ENCODE results near the gene THRB.
"Not testable (repeated sequence)": the region's sequence is repeated elsewhere in the genome, so short reads cannot be mapped to it uniquely, and the experiment has no call there.

Gene THRB

DNA sequence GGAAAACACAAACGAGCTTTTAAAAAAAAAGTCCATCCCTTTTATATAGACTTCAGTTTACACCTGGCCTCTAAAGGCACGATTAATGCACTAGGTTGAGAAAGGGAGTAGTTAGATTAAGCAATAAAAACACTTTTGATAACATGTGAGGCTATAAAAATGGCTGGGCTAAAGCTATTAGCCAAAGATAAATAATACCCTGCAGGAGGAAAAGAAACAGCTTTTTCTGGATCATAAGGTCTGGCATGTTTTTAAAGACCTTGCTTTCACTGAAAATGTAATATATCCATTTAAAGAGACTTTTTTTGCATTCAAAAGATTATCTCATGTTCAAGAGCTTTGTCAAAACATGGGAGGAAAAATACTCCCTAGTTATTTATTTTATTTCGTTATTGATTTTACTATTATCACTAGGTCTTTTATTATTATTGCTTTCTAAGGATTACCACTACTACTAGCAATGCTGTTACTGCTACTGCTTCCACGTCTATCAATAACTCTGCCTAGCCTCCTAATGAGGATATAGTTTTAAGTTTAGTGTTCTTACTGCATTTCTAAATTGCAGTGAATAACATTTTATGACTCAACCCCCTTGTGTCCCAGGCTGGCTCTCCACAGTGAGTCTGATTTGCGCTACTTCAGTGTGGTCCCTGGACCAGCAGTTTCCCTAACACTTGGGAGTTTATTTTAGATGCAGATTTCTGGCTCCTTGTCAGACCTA is 93.4 kb downstream of the THRB start:
- DNase-seq (ENCODE audit: low read depth), result no peak

DNA sequence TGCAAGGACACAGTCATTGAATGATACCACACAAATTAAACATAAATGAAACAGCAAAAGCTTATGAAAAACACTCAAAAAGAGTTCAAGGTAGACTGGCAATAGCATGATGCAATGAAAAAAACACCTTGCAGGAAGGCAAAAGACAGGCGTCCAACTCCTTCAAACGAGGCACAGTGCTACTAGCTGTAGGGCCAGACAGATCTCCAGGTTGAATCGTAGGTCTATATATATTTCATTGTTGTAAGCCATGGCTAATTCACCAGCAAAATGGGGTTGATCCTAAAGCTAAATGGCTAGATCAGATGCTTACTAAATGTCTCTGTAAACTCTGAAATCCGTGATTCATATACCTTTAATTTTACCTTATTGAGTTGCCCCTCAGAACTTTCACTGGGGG is 94.2 kb downstream of the THRB start:
- DNase-seq (ENCODE audit: low read depth), result no peak

DNA sequence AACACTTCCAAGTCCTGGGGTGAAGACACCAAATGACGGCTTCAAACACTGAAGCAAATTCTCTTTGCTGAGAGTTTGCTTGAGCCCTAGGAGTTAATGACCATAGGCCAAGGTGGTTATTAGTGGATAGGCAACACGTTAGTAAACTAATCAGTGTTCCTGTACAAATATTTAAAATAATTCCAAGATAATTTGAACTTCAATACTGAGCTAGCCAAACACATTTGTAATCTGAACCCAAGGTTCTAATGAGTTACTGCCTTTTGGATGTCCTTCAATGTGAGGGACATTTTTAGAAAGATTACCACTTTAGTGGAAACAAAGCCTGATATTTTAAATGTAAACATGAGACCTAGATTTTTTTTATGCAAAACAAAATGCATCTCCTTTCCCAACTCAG is 94.6 kb downstream of the THRB start:
- DNase-seq (ENCODE audit: low read depth), result no peak

DNA sequence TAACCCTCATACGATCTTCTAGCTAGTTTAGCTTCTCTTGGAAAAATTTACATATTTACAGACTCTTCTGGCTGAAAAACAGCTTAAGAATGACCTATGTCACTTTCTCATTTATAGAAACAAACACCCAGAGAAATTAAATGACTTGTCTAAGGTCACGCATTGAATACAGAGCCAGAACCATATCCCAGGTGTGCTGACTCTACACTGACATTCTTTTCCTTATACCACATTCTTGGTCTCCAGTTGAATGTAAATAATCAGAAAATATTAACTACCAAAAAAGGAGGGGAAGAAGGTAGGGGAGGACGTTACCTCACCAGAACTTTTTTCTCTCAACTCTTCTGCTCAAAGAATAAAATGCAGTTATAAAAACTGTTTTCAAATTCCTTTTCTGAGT is 95.0 kb downstream of the THRB start:
- no peak for DNase-seq (ENCODE audit: low read depth)

DNA sequence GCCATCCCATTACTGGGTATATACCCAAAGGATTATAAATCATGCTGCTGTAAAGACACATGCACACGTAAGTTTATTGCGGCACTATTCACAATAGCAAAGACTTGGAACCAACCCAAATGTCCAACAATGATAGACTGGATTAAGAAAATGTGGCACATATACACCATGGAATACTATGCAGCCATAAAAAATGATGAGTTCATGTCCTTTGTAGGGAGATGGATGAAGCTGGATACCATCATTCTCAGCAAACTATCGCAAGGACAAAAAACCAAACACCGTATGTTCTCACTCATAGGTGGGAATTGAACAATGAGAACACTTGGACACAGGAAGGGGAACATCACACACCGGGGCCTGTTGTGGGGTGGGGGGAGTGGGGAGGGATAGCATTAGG is 95.9 kb downstream of the THRB start:
- not testable (repeated sequence) for DNase-seq (ENCODE audit: low read depth)

DNA sequence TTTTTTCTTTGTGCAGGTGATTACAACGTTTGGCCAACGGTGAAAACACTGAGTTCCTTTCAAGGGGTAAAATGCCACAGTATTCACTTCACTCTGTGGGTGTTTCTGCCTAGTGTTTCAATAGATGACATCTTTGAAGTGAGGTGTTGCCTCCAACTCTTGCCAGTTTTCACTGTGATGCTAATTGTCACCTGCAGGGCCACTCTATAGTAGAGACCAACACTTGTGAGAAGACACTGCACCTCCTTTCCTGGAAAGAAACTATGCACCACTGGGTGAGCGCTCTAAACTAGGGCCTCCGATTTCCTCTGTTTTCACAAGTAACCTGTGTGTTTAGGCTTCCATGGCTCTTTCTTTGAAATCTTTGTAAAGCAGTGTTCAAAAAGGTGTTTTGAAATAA is 98.3 kb downstream of the THRB start:
- no peak for DNase-seq (ENCODE audit: low read depth)

DNA sequence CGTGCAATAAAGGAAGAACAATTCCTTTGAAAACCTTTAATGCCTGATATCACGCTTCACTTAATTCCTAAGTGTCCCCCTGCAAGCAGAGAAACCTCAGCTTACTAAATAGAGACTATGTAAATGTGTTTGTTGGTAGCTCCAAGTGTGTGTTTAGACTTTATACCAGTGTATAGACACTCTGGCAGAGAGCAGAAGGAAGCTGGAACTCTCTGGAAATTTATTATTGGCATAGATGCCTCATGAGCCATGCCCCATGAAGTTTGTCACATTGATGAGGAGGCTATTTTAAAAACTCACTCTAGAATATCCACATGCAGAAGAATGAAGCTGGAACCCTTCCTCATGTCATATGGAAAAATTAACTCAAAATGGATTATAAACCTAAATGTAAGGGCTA is 99.9 kb downstream of the THRB start:
- no peak for DNase-seq (ENCODE audit: low read depth)

DNA sequence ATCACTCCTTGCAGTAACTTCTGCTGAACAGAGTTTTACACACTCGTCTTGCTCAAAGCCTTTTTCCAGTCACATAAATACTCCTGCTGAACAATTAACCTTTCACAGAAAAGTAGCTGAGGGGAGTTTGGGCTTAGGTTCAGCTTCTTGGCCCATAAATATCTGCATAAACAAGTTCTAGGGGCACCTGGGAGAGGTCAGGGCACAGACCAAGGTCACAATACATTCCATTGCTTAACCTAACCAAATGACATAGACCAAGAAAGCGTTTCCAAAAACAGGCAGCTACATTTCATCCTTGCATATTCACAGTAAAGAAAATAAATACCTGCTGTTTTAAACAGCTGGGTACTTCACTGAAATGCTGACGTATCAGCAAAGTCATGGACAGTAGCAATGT is 101.3 kb downstream of the THRB start:
- DNase-seq (ENCODE audit: low read depth), result no peak

DNA sequence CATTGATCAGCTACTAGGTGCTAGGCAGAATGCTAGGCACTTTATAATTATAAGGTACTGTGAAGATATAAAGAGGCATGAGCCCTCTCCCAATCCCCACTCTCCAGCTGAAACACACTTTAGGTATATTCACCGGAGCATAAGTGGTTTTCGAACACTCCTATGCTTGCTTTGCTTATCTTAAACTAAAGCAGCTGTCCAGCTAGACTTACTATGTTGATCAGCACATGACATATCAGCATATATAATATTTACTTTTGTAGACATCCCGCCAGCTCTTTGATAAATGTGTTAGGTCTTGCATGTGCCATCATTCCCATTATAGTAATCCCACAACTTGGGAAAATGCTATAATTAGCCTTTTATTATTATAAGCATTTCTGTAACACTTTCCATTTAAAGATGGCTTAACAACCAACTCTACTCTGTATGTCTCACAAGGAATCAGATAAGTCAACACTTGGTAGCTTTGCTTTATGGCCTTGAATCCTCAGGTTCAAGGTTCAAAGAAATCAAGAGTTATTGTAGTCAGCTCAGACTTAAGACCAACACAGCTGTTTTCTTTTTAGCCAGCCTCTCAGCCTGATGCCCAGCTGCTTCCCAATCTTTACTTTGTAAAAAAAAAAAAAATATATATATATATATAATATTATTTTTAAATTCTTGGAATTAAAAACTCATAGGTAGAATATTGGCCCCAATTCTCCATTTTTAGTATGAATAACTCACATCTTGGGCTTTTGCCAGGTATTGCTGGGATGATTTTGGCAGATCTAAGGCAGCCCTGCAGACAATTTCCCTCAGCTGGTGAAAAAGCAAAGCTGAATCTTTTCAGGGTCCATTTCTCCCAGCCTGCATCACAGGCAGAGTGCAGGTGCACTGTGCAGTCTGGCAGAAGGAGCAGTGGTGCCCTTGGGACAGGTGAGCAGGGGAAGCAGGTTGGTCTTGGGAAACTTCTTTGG is 104.2 kb downstream of the THRB start:
- DNase-seq (ENCODE audit: low read depth), result no peak

DNA sequence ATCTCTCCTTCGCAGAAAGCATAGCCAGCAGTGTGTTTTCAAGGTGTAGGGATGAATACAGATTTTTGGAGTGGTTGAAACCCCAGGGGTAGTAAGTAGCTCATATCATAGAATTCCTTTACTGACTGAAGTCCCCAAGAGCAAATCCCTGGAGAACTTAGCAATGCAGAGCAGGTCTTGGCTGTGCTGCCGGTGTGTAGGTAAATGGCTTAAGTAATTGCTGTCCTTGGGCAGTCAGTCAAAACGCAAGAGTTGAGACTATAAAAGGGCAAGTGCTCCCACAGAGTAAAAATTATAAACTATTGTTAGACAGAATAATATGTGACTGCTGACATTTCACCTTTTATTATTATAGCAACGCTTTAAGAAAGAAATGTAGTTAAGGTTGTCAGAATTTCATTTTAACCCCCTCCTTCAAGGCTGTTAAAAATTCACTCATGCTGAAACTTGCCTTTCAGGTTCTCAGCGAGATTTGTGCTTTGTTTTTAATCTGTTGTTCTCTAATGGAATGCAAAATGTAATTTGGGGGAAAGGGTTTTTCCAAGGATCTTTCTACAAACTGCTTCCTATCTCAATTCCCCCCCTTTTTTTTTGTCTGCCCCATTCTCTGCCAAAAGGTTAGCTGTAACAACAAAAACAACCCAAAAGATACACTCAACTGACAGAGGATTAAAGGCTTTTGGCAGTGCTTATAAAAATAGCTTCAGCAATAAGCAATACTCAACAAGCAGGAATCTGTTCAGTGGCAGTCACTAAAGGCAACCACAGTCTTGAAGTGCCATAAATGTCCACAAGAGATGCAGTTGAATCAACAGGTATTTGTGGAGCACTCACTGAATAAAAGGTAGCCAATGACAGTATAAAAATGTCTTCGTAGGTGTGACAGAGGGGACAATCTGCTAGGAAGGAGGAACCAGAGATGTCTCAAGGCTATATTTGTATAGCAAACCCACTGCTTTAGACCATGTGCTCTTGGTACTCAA is 105.3 kb downstream of the THRB start:
- DNase-seq (ENCODE audit: low read depth), result no peak

DNA sequence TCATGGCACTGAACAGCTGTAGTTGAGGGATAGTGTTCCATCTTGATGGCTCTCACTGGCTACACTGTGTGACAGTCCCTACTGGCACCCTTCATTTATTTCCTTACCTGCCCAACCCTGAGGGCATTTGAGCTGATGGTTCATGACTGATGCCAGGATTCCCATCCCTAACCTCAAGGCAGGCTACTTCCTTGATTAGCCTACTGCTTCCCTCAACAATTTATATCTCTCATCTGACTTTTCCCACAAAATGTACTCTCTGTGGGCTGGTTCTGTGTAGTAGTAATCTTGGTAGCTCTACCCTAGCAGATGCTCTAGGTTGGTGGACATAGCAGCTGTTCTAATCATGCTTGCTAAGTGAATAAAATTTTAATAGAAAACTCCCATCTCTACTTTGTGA is 106.0 kb downstream of the THRB start:
- no peak for DNase-seq (ENCODE audit: low read depth)

DNA sequence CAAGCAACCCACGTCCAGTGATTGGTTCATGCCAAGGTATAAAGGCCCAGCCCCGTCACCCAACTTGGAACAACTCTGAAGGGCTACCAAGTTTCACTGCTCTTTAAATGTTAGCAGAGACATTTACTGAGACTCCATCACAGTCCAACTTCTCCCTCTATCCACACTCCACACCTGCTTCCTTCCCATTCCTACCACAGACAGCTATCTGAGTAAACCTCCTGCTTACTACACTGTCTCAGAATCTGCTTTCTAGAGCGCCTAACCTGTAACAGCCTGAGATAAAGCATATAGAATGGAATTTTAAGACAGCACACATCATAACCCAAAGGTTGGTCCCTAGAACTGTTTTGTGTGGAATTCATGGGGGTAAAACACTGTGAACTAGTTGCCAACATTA is 106.5 kb downstream of the THRB start:
- DNase-seq (ENCODE audit: low read depth), result no peak

DNA sequence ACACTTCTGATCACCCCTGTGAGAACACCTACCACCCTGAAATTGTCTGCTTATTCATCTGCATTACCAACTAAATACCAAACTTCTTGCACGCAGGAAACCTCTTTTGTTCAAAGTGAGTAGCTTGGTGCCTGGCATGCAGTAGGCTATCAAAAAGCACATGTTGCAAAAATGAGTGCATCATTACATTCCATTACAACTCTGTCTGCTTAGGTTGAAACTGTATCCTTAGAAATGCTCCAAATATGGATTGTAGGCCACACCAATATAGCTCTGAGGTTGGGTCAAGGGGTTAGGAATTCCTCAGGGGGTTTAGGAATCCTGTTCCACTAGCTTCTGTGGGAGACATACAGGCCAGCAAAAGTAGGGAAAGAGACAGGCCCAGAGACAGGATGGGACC is 107.2 kb downstream of the THRB start:
- no peak for DNase-seq (ENCODE audit: low read depth)

DNA sequence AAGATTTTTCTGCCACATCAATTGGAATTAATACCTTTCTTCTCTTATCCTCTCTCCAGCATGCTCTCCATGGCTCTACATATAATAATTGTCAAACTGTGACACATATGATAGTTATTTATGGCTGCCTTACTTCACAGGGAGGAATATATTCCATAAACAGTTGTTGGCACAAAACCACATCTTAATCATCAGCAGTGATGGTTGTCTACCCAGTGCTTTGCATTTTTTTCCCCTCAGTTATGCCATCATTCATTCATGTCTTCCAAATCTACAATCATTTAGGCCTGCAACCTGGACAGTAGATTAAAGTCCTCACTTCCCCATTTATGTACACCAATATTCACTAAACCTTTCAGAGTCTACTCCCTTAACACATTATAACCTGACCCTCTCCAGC is 107.7 kb downstream of the THRB start:
- no peak for DNase-seq (ENCODE audit: low read depth)

DNA sequence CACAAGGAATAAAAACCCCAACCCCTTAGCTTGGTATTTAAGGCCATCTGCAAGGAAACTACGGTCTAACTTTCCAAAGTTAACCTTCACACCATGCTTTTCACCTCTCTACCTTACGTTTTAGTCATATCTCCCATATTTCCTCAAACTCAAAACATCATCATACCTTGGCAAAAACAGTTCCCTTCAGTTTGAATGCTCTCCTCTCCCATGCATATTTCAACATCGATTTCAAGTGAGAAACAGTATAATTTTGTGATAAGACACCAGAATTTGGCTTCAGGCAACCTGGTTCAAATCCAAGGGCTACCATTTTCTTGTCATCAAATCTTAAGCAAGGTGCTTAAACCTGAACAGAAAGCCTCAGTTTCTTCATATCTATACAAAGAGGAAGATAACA is 108.2 kb downstream of the THRB start:
- no peak for DNase-seq (ENCODE audit: low read depth)

DNA sequence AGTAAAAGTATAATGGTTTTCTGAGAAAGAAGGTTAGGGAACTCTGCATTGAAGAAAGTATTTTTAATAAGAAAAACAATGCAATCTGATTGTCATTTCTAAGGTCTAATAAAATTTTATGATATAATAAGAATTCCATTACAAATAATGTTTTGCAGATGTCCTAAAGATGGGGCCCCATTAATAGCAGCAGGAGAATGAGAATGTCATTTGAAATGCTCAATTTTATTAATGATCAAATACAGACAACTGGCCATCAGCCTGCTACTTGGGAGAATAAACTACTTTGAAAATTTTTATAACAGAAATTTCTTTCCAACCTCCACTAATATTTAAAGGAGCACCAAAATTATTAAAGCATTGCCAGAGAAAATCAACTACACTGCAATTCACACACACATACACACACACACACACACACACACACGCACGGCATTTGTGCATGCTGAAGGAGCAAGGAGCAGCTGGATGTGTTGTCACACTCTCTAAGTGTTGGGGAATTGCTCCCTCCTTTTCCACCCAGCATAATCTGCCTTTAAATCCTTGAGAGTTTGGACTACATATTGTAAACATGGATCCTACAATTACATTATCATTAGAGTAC is 109.5 kb downstream of the THRB start:
- DNase-seq (ENCODE audit: low read depth), result no peak

DNA sequence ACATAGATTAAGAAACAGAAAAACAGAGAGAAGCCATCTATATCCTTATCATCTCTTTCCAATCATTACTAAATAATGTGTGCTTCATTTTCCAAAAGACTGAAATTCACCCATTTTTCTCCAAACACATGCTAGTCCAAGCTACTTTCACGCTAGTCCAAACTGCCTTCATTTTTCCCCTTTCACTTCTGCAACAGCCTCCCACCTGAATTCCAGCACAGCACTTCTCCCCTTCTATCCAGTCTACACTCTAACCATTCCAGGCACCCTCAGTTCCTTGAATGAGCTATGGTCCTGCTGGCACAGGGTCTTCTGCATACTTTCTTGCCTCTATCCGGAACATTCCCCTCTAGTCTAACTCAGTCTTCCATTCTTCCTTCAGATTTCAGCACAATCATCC is 112.0 kb downstream of the THRB start:
- DNase-seq (ENCODE audit: low read depth), result no peak

DNA sequence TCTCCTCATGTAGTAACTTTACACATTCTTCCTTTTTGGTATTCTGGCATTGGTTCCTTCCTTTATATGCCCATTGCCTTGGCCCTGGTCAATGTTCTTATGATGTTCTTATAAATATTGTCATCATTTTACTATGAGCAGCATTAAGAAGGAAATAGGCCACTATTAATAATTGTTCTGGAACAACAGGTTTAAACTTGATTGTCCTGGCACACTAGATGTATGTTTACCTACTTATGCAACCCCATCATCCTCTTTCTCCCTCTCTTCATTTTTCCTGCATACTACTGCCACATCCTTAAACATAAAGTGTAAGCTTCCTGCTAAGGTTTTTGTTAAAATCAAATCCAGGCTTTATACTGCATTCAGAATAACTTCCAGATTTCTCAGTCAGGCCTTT is 114.7 kb downstream of the THRB start:
- DNase-seq (ENCODE audit: low read depth), result no peak

DNA sequence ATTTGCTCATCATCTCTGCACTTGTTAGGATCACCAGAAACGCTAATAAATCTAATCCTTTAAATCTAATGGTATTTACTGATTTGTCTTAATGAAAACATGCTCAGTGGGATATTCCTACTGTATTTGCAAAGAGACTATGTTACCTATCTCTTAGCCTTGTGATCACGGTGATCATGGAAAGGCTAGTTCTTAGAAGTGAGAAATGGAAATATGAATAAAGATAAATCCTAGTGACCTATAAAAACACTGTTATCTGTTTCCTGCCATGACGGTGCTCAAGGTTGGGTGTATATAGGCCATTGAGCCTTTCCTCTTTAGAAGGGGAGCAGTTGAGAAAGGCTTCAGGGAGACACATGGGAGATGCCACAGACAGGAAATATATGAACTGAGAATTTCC is 116.3 kb downstream of the THRB start:
- no peak for DNase-seq (ENCODE audit: low read depth)

DNA sequence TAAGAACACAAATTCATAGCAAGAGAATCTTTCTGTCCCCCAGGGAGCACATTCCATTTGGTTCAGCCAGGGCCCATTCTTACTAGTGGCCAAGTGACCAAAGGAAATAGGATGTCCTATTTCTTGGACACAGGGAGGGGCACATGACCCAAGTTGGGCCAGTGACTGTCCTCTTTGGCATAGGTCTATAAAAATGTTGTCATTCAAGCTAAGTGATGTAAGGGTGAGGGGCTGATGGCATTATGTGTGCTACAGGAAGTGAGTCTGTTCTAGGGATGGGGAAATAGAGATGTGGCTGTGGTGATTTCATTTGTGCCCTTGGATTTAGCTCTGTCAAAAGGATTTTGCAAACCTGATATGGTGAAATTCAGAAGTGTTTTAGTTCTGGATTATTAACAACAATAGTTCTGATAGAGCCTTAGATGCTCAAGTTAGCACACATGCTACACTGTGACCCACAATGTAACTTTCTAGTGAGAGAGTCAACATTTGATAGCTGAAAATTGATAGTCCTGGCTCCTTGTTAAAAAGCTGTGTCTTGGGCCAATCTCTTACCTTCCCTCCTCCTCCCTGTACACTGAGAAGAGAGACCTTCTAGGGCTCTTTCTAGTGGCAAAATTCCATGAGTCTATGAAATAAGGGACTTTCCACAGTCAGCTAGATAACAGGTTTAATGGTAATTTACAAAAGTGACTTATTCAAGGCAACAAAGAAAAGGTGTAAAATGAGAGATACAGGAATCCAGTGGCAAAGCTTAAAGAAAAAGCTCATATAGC is 117.2 kb downstream of the THRB start:
- DNase-seq (ENCODE audit: low read depth), result no peak

DNA sequence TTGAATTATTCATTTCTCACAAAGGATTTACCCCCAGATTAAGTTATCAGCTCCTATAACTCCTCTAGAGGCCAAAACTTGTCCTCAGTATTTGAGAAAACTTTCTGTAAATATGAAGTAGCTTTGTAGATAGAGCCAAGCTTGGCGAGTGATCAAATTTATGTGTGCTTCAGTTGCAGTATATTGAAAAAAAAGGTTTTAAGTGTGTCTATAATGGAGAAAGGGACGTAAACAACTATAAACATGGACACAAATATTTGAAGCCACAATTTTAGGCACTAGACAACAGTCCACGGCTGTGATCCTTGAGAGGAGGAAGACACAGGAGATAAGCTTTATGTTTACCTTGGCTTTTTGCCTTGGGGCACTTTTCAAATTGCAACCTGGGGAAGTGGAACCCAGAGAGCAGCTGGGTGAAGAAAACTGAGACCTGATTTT is 118.7 kb downstream of the THRB start:
- no peak for DNase-seq (ENCODE audit: low read depth)
